Rectal smooth muscle tissue (tissue), 1 donor: ENCODE measurements around the gene ATL2.
"Not testable (repeated sequence)": the region's sequence is repeated elsewhere in the genome, so short reads cannot be mapped to it uniquely, and the experiment has no call there.

Experiments used
- H3K27ac ChIP-seq: one replicate; pipeline ENCODE4 v1.7.0; 2013; ENCODE audit warnings: low read depth, low read length, inconsistent platforms
- H3K27me3 ChIP-seq: one replicate; pipeline ENCODE4 v1.7.0; 2013; ENCODE audit warnings: low read length; ENCODE audit not compliant: control insufficient read depth, insufficient read depth
- H3K36me3 ChIP-seq: one replicate; pipeline ENCODE4 v1.7.0; 2013; ENCODE audit warnings: low read length; ENCODE audit not compliant: control insufficient read depth, insufficient read depth
- H3K4me1 ChIP-seq: one replicate; pipeline ENCODE4 v1.7.0; 2013; ENCODE audit warnings: low read length; ENCODE audit not compliant: control insufficient read depth, insufficient read depth
- H3K4me3 ChIP-seq: one replicate; pipeline ENCODE4 v1.7.0; 2013; ENCODE audit warnings: low read length
- H3K9ac ChIP-seq: one replicate; pipeline ENCODE4 v1.7.0; 2013; ENCODE audit warnings: low read length

The ATL2 gene

GRCh38 chr2:38352336-38352735 is 24.7 kb downstream of the ATL2 start:
- H3K36me3 ChIP-seq = no peaks in the 10 kb centered on the region
- peaks cover 6% of the 10 kb centered on the region for H3K4me1 ChIP-seq
- H3K27ac ChIP-seq = peak overlapping the region; percentile 19
- H3K9ac ChIP-seq = no peak overlapping the region
- no peak overlapping the region for H3K4me3 ChIP-seq
- H3K27me3 ChIP-seq = no peaks in the 10 kb centered on the region

- Histone ChIP-seq H3K4me1 (peaks cover 20% of the 10 kb centered on the region), H3K9ac (no peak overlapping the region), H3K27me3 (no peaks in the 10 kb centered on the region), H3K27ac (no peak overlapping the region), H3K4me3 (no peak overlapping the region), H3K36me3 (peaks cover 14% of the 10 kb centered on the region)
These were observed 31.6 kb downstream of the ATL2 start for GRCh38 chr2:38345323-38346038.

GRCh38 chr2:38344813-38345212 is 32.3 kb downstream of the ATL2 start:
- H3K36me3 ChIP-seq = peaks cover 14% of the 10 kb centered on the region
- no peak overlapping the region for H3K9ac ChIP-seq
- H3K4me1 ChIP-seq = peaks cover 18% of the 10 kb centered on the region
- no peak overlapping the region for H3K27ac ChIP-seq
- H3K27me3 ChIP-seq = no peaks in the 10 kb centered on the region
- H3K4me3 ChIP-seq = no peak overlapping the region

- Histone ChIP-seq H3K27ac (no peak overlapping the region), H3K36me3 (peaks cover 17% of the 10 kb centered on the region)
These were observed 33.9 kb downstream of the ATL2 start for GRCh38 chr2:38343212-38343611.

GRCh38 chr2:38336621-38337020 is 40.5 kb downstream of the ATL2 start:
- no peak overlapping the region for H3K9ac ChIP-seq
- no peak overlapping the region for H3K4me3 ChIP-seq
- no peaks in the 10 kb centered on the region for H3K4me1 ChIP-seq
- H3K36me3 ChIP-seq = peaks cover 8% of the 10 kb centered on the region
- no peak overlapping the region for H3K27ac ChIP-seq
- H3K27me3 ChIP-seq = no peaks in the 10 kb centered on the region

More at GRCh38 chr2:38343212-38343611, 33.9 kb downstream of the ATL2 start:
- H3K27me3 ChIP-seq = no peaks in the 10 kb centered on the region
- peaks cover 18% of the 10 kb centered on the region for H3K4me1 ChIP-seq
- no peak overlapping the region for H3K9ac ChIP-seq
- no peak overlapping the region for H3K4me3 ChIP-seq

GRCh38 chr2:38330754-38331153 is 46.3 kb downstream of the ATL2 start:
- Histone ChIP-seq H3K27ac (no peak overlapping the region), H3K27me3 (no peaks in the 10 kb centered on the region), H3K36me3 (no peaks in the 10 kb centered on the region), H3K9ac (no peak overlapping the region), H3K4me1 (no peaks in the 10 kb centered on the region), H3K4me3 (no peak overlapping the region)

- no peaks in the 10 kb centered on the region for H3K27me3 ChIP-seq
- H3K4me3 ChIP-seq = no peak overlapping the region
- H3K27ac ChIP-seq = no peak overlapping the region
- H3K9ac ChIP-seq = no peak overlapping the region
- peaks cover 5% of the 10 kb centered on the region for H3K4me1 ChIP-seq
- H3K36me3 ChIP-seq = peaks cover 3% of the 10 kb centered on the region
These were observed 49.5 kb downstream of the ATL2 start for GRCh38 chr2:38327580-38327979.

GRCh38 chr2:38323623-38324022 is 53.5 kb downstream of the ATL2 start:
- H3K27ac ChIP-seq = no peak overlapping the region

GRCh38 chr2:38322224-38322914 is 54.7 kb downstream of the ATL2 start:
- Histone ChIP-seq H3K27me3 (no peaks in the 10 kb centered on the region), H3K4me1 (peaks cover 7% of the 10 kb centered on the region), H3K9ac (no peak overlapping the region), H3K27ac (no peak overlapping the region), H3K4me3 (no peak overlapping the region), H3K36me3 (peaks cover 3% of the 10 kb centered on the region)

More at GRCh38 chr2:38323623-38324022, 53.5 kb downstream of the ATL2 start:
- Histone ChIP-seq H3K9ac (no peak overlapping the region), H3K36me3 (peaks cover 3% of the 10 kb centered on the region), H3K27me3 (no peaks in the 10 kb centered on the region), H3K4me1 (peaks cover 7% of the 10 kb centered on the region), H3K4me3 (no peak overlapping the region)

GRCh38 chr2:38319240-38319639 is 57.8 kb downstream of the ATL2 start:
- H3K27me3 ChIP-seq, H3K27ac ChIP-seq, H3K4me3 ChIP-seq, H3K36me3 ChIP-seq, H3K9ac ChIP-seq: not testable (repeated sequence)
- H3K4me1 ChIP-seq = peaks cover 15% of the 10 kb centered on the region

GRCh38 chr2:38317725-38318124 is 59.3 kb downstream of the ATL2 start:
- peaks cover 3% of the 10 kb centered on the region for H3K36me3 ChIP-seq
- H3K4me1 ChIP-seq = peaks cover 13% of the 10 kb centered on the region
- H3K9ac ChIP-seq = no peak overlapping the region

GRCh38 chr2:38315707-38316333 is 61.3 kb downstream of the ATL2 start:
- Histone ChIP-seq H3K36me3 (peaks cover 6% of the 10 kb centered on the region), H3K9ac (no peak overlapping the region)

More at GRCh38 chr2:38317725-38318124, 59.3 kb downstream of the ATL2 start:
- H3K4me3 ChIP-seq = no peak overlapping the region
- H3K27ac ChIP-seq = no peak overlapping the region
- H3K27me3 ChIP-seq = no peaks in the 10 kb centered on the region

More at GRCh38 chr2:38315707-38316333, 61.3 kb downstream of the ATL2 start:
- H3K4me3 ChIP-seq = no peak overlapping the region
- peak overlapping the region; percentile 72 for H3K27ac ChIP-seq
- peaks cover 10% of the 10 kb centered on the region for H3K4me1 ChIP-seq
- no peaks in the 10 kb centered on the region for H3K27me3 ChIP-seq
